Large intestine (tissue), 3 donors: ENCODE measurements around the gene DOK3. TPM values are rescaled to one million over a fixed set of nuclear protein-coding genes. Genes with fewer than 3 reads are reported as not detected.

ENCODE experiments used
- DNase-seq, 2 donors: peaks; one replicate each; pipeline versions ENCODE4 v3.0.0 to v3.0.0-alpha.2; 2013
- H3K27ac ChIP-seq: one replicate; pipeline ENCODE4 v1.5.1; 2013; ENCODE audit warnings: low read length
- H3K27me3 ChIP-seq: 2 replicates; pipeline ENCODE4 v1.6.1; 2013; ENCODE audit warnings: low read length; ENCODE audit not compliant: control insufficient read depth, insufficient read depth
- H3K36me3 ChIP-seq: 2 replicates; pipeline ENCODE4 v1.6.1; 2013; ENCODE audit warnings: low read length; ENCODE audit not compliant: control insufficient read depth, insufficient read depth
- H3K4me1 ChIP-seq: one replicate; pipeline ENCODE4 v1.6.1; 2013; ENCODE audit warnings: low read length; ENCODE audit not compliant: control insufficient read depth, insufficient read depth
- H3K4me3 ChIP-seq: one replicate; pipeline ENCODE4 v1.5.1; 2013; ENCODE audit warnings: low read length
- H3K9me3 ChIP-seq: one replicate; pipeline ENCODE4 v1.6.1; 2013; ENCODE audit warnings: mild to moderate bottlenecking, low read depth, low read length, moderate library complexity; ENCODE audit not compliant: control insufficient read depth
- WGBS: methylation state at CpG from one replicate; pipeline ENCODE4 v1.1.5; 2013; ENCODE audit warnings: low lambda C conversion rate; ENCODE audit not compliant: insufficient coverage; 5-methylcytosine and 5-hydroxymethylcytosine counted together
- polyA plus RNA-seq: library from polyadenylated mRNA; unstranded; fragments of 120-200 nt; gene quantifications from one replicate; pipeline ENCODE4 v1.2.1, GENCODE V29; 2013

DOK3 gene
- polyA plus RNA-seq, 1 donor: 4.7 TPM

GRCh38 chr5:177504086-177505056 is 5.3 kb downstream of the DOK3 start:
- H3K4me3 ChIP-seq: no peak overlapping the region
- no peaks in the 10 kb centered on the region for H3K4me1 ChIP-seq
- no peak overlapping the region for H3K27ac ChIP-seq
- H3K27me3 ChIP-seq: peaks cover 4% of the 10 kb centered on the region
- H3K36me3 ChIP-seq: no peaks in the 10 kb centered on the region
- no peak for DNase-seq
- H3K9me3 ChIP-seq: no peaks in the 10 kb centered on the region
- WGBS: no CpG with 5 or more reads among the region's 47 CpGs

- DNase-seq: no peak
- Histone ChIP-seq H3K27ac (no peak overlapping the region), H3K27me3 (peaks cover 9% of the 10 kb centered on the region), H3K4me1 (peaks cover under 1% of the 10 kb centered on the region), H3K9me3 (no peaks in the 10 kb centered on the region), H3K36me3 (no peaks in the 10 kb centered on the region), H3K4me3 (no peak overlapping the region)
- WGBS: no CpG with 5 or more reads among the region's 24 CpGs
Measured at GRCh38 chr5:177503351-177504085, 6.1 kb downstream of the DOK3 start.

- no peaks in the 10 kb centered on the region for H3K36me3 ChIP-seq
- no peak overlapping the region for H3K27ac ChIP-seq
- no peak for DNase-seq
- peaks cover 16% of the 10 kb centered on the region for H3K27me3 ChIP-seq
- no peak overlapping the region for H3K4me3 ChIP-seq
- peaks cover 2% of the 10 kb centered on the region for H3K9me3 ChIP-seq
- 90% methylated on average over 2 of the region's 16 CpGs for WGBS
- peaks cover 6% of the 10 kb centered on the region for H3K4me1 ChIP-seq
Measured at GRCh38 chr5:177502886-177503285, 6.7 kb downstream of the DOK3 start.

- Histone ChIP-seq H3K36me3 (no peaks in the 10 kb centered on the region), H3K27me3 (peaks cover 19% of the 10 kb centered on the region), H3K4me3 (no peak overlapping the region), H3K9me3 (peaks cover 2% of the 10 kb centered on the region), H3K27ac (no peak overlapping the region), H3K4me1 (peaks cover 6% of the 10 kb centered on the region)
- 94% methylated on average over 2 of the region's 9 CpGs for WGBS
- no peak for DNase-seq
Measured at GRCh38 chr5:177501874-177502678, 7.5 kb downstream of the DOK3 start.

GRCh38 chr5:177500685-177501522 is 8.7 kb downstream of the DOK3 start:
- Histone ChIP-seq H3K27ac (peak overlapping the region; percentile 22), H3K4me1 (peaks cover 8% of the 10 kb centered on the region)

GRCh38 chr5:177499842-177500241 is 9.8 kb downstream of the DOK3 start:
- Histone ChIP-seq H3K4me3 (no peak overlapping the region), H3K4me1 (peaks cover 8% of the 10 kb centered on the region)
- 87% methylated on average over 3 of the region's 6 CpGs for WGBS

More at GRCh38 chr5:177500685-177501522, 8.7 kb downstream of the DOK3 start:
- H3K4me3 ChIP-seq: no peak overlapping the region
- H3K36me3 ChIP-seq: no peaks in the 10 kb centered on the region
- H3K9me3 ChIP-seq: peaks cover 2% of the 10 kb centered on the region
- 0% methylated on average over 1 of the region's 10 CpGs for WGBS
- peak; percentile 74 to 78 for DNase-seq
- peaks cover 19% of the 10 kb centered on the region for H3K27me3 ChIP-seq

GRCh38 chr5:177498013-177498787 is 11.4 kb downstream of the DOK3 start:
- no peak for DNase-seq
- WGBS: 0% methylated on average over 4 of the region's 48 CpGs
- H3K27ac ChIP-seq: peak overlapping the region; percentile 3

More at GRCh38 chr5:177499842-177500241, 9.8 kb downstream of the DOK3 start:
- Histone ChIP-seq H3K9me3 (peaks cover 2% of the 10 kb centered on the region), H3K36me3 (no peaks in the 10 kb centered on the region), H3K27ac (no peak overlapping the region), H3K27me3 (peaks cover 19% of the 10 kb centered on the region)
- DNase-seq: no peak

GRCh38 chr5:177497292-177498012 is 12.2 kb downstream of the DOK3 start, which contains the start of gene PDLIM7:
Gene PDLIM7, minus strand, starts transcription at chr5:177497604. Its CDS starts 1,092 bp downstream, at chr5:177496512.
- DNase-seq: peak; percentile 97 to 98
- Histone ChIP-seq H3K36me3 (peaks cover 14% of the 10 kb centered on the region), H3K27me3 (peaks cover 19% of the 10 kb centered on the region), H3K4me1 (peaks cover 22% of the 10 kb centered on the region), H3K9me3 (peaks cover 2% of the 10 kb centered on the region), H3K4me3 (peak within 1 kb of the TSS; percentile 71), H3K27ac (peak within 1 kb of the TSS; percentile 87)
- no CpG with 5 or more reads among the region's 73 CpGs for WGBS

More at GRCh38 chr5:177498013-177498787, 11.4 kb downstream of the DOK3 start:
- Histone ChIP-seq H3K4me3 (peak overlapping the region; percentile 71), H3K4me1 (peaks cover 20% of the 10 kb centered on the region), H3K27me3 (peaks cover 19% of the 10 kb centered on the region), H3K36me3 (peaks cover 6% of the 10 kb centered on the region), H3K9me3 (peaks cover 2% of the 10 kb centered on the region)
